HepG2 (cell line): ENCODE results near the gene APOBEC3B. TPM values are rescaled to one million over a fixed set of nuclear protein-coding genes. Genes with fewer than 3 reads are reported as not detected.

Source experiments
- ATAC-seq: fragments of 200-7000 bp; cut with Tn5 transposase; 3 replicates; pipeline ENCODE4 v1.9.1; 2020; ENCODE audit warnings: mild to moderate bottlenecking, moderate library complexity
- BruUV-seq: library from RNA; stranded (reverse); fragments of 400-500 nt; replicated peaks from 2 replicates; lab custom pipeline; 2021; lab: Mats Ljungman, UMichigan
- CTCF ChIA-PET: fragments of 300-600 bp; formaldehyde crosslinking; extraction: SDS; loops from one replicate; lab custom pipeline; 2021; ENCODE audit warnings: low total read pairs, inconsistent platforms, low intra/inter-chr PET ratio; lab: Yijun Ruan, JAX
- POLR2A ChIA-PET: fragments of 350-600 bp; sonication (Branson Sonifier 250); formaldehyde crosslinking; loops from one replicate; lab custom pipeline; 2020; ENCODE audit warnings: antibody characterized with exemption, inconsistent platforms; lab: Yijun Ruan, JAX
- DNase-seq: peaks from one replicate; pipeline ENCODE4 v3.0.0-alpha.2; 2015; ENCODE audit warnings: low spot score
- FAIRE-seq: peaks from 3 replicates; lab custom pipeline; 2011; peaks lifted over from hg19 to GRCh38; lab: Jason Lieb, UNC
- H2AFZ ChIP-seq: one replicate; pipeline ENCODE4 v1.6.1; 2011; ENCODE audit warnings: low read length, inconsistent platforms
- H3K27ac ChIP-seq: fragments of 300-600 bp; 3 replicates; pipeline ENCODE4 v1.8.0; 2011; ENCODE audit warnings: mixed run types, mild to moderate bottlenecking, mixed read lengths, low read length, inconsistent platforms; ENCODE audit not compliant: insufficient read depth; ENCODE audit errors: extremely low read length
- H3K27me3 ChIP-seq, 2 experiments: fragments of 200-600 bp in 1 of 2; 2 replicates in 1 of 2; 3 replicates in 1 of 2; pipeline versions ENCODE4 v1.6.0 to v1.8.0; 2011; ENCODE audit warnings: low read length in 2 of 2, mild to moderate bottlenecking in 2 of 2, moderate library complexity in 2 of 2, inconsistent platforms in 1 of 2; ENCODE audit not compliant: insufficient read depth in 2 of 2, control insufficient read depth in 1 of 2
- H3K36me3 ChIP-seq, 2 experiments: fragments of 200-600 bp in 1 of 2; replicated peaks in 1 of 2; 2 replicates in 1 of 2; 3 replicates in 1 of 2; pipeline versions ENCODE4 v1.5.1 to v1.8.0; 2011; ENCODE audit warnings: low read length in 2 of 2, inconsistent platforms in 1 of 2; ENCODE audit not compliant: insufficient read depth in 2 of 2, control insufficient read depth in 1 of 2
- H3K4me1 ChIP-seq: 2 replicates; pipeline ENCODE4 v1.5.1; 2012; ENCODE audit warnings: low read length, inconsistent platforms; ENCODE audit not compliant: insufficient read depth
- H3K4me2 ChIP-seq: 2 replicates; pipeline ENCODE4 v1.6.0; 2011; ENCODE audit warnings: low read depth, low read length, inconsistent platforms
- H3K4me3 ChIP-seq, 3 experiments: fragments of 200-600 bp in 1 of 3; sonication (generic), shearing (Covaris generic) in 1 of 3; replicated peaks in 1 of 3; 2 replicates each; pipeline ENCODE4 v1.5.1; 2011 to 2016; ENCODE audit warnings: low read length in 3 of 3, inconsistent platforms in 2 of 3, low read depth in 2 of 3, mild to moderate bottlenecking in 2 of 3, control low read depth in 1 of 3, mixed read lengths in 1 of 3; ENCODE audit not compliant: insufficient read depth in 1 of 3
- H3K79me2 ChIP-seq: one replicate; pipeline ENCODE4 v1.6.1; 2011; ENCODE audit warnings: low read length, inconsistent platforms; ENCODE audit not compliant: insufficient read depth
- H3K9ac ChIP-seq: 2 replicates; pipeline ENCODE4 v1.6.0; 2011; ENCODE audit warnings: mild to moderate bottlenecking, low read depth, low read length, inconsistent platforms; ENCODE audit not compliant: insufficient read depth
- H3K9me3 ChIP-seq: 2 replicates; pipeline ENCODE4 v1.5.1; 2012; ENCODE audit warnings: mild to moderate bottlenecking, low read length
- H4K20me1 ChIP-seq: 2 replicates; pipeline ENCODE4 v1.6.0; 2011; ENCODE audit warnings: inconsistent platforms, mild to moderate bottlenecking, low read length, moderate library complexity; ENCODE audit not compliant: insufficient read depth
- BCL6 ChIP-seq: IDR thresholded peaks from 2 replicates; pipeline ENCODE4 v1.6.1; 2016; ENCODE audit warnings: missing genetic modification reagents, missing compliant biosample characterization
- ELF3 ChIP-seq: IDR thresholded peaks from 2 replicates; pipeline ENCODE4 v1.6.1; 2016; ENCODE audit warnings: missing genetic modification reagents, missing compliant biosample characterization
- ERF ChIP-seq: IDR thresholded peaks from 2 replicates; pipeline ENCODE4 v1.6.1; 2018; ENCODE audit warnings: missing biosample characterization, missing genetic modification reagents
- FOXO1 ChIP-seq: sonication (generic); formaldehyde crosslinking; IDR thresholded peaks from 2 replicates; pipeline ENCODE4 v1.4.0; 2020; ENCODE audit warnings: missing genetic modification reagents
- KAT8 ChIP-seq: IDR thresholded peaks from 2 replicates; pipeline ENCODE4 v1.6.1; 2016; ENCODE audit warnings: missing genetic modification reagents, missing compliant biosample characterization
- KDM5B ChIP-seq: sonication (generic); formaldehyde crosslinking; IDR thresholded peaks from 2 replicates; pipeline ENCODE4 v1.4.0; 2020; ENCODE audit warnings: missing genetic modification reagents, mild to moderate bottlenecking, borderline replicate concordance
- SETDB1 ChIP-seq: sonication (generic); formaldehyde crosslinking; IDR thresholded peaks from 2 replicates; pipeline ENCODE4 v1.5.1; 2020; ENCODE audit warnings: missing genetic modification reagents, mild to moderate bottlenecking, borderline replicate concordance
- SOX5 ChIP-seq: IDR thresholded peaks from 2 replicates; pipeline ENCODE4 v1.6.1; 2016; ENCODE audit warnings: borderline replicate concordance
- ZNF160 ChIP-seq: sonication (generic); formaldehyde crosslinking; IDR thresholded peaks from 2 replicates; pipeline ENCODE4 v1.8.0; 2022; ENCODE audit warnings: mild to moderate bottlenecking, inconsistent platforms, missing genetic modification reagents
- ZNF263 ChIP-seq: sonication (generic); formaldehyde crosslinking; IDR thresholded peaks from 2 replicates; pipeline ENCODE4 v1.4.0; 2020; ENCODE audit warnings: missing genetic modification reagents
- ZNF740 ChIP-seq: sonication (generic); formaldehyde crosslinking; IDR thresholded peaks from 2 replicates; pipeline ENCODE4 v1.4.0; 2020; ENCODE audit warnings: missing genetic modification reagents
- ZNF749 ChIP-seq: sonication (generic); formaldehyde crosslinking; IDR thresholded peaks from 2 replicates; pipeline ENCODE4 v1.8.0; 2022; ENCODE audit warnings: mild to moderate bottlenecking, missing genetic modification reagents, moderate library complexity, borderline replicate concordance
- ZNF777 ChIP-seq: sonication (generic); formaldehyde crosslinking; IDR thresholded peaks from 2 replicates; pipeline ENCODE4 v1.4.0; 2020; ENCODE audit warnings: missing genetic modification reagents
- WGBS: methylation state at CpG from one replicate; pipeline ENCODE4 v1.1.6; 2017; ENCODE audit warnings: low lambda C conversion rate; 5-methylcytosine and 5-hydroxymethylcytosine counted together
- in situ Hi-C: cut with HindIII; loops from 2 replicates; pipeline ENCODE4 v1.10.0; 2017; ENCODE audit warnings: low pct_unique_long_range_greater_than_20kb; ENCODE audit not compliant: extremely low pct_ligation_motif_present
- intact Hi-C: fragments of 100-400 bp; cut with micrococcal nuclease; formaldehyde crosslinking; loops from one replicate; pipeline ENCODE4 v1.10.0; 2022; ENCODE audit not compliant: unreplicated experiment
- polyA plus RNA-seq, 8 experiments: library from polyadenylated mRNA; depleted of rRNA in 3 of 8; stranded (reverse) in 7 of 8; unstranded in 1 of 8; fragments of >200 nt; fragmentation: Illumina TruSeq in 4 of 8; extraction: Trizol in 4 of 8; gene quantifications; 2 replicates each; pipeline versions ENCODE4 v1.2.1 to v1.2.3, GENCODE V29; 2011 to 2016; ENCODE audit warnings: low read depth in 4 of 8, missing spikeins in 1 of 8, mixed read lengths in 1 of 8; ENCODE audit not compliant: insufficient read depth in 1 of 8
- total RNA-seq, 5 experiments: library from RNA; depleted of rRNA; stranded (reverse); fragments of >200 nt; fragmentation: Illumina TruSeq; extraction: Trizol; gene quantifications; 2 replicates each; pipeline ENCODE4 v1.2.3, GENCODE V29; 2016; ENCODE audit warnings: low read depth in 1 of 5
- TF ChIP-seq, protein P1 (sequence below): sonication (generic); formaldehyde crosslinking; IDR thresholded peaks from 2 replicates; pipeline ENCODE4 v1.5.0; 2020; ENCODE audit warnings: missing genetic modification reagents
- TF ChIP-seq, protein P2 (sequence below): sonication (generic); formaldehyde crosslinking; IDR thresholded peaks from 2 replicates; pipeline ENCODE4 v1.9.0; 2021; ENCODE audit warnings: missing genetic modification reagents, borderline replicate concordance
- TF ChIP-seq, protein P3 (sequence below): sonication (generic); formaldehyde crosslinking; IDR thresholded peaks from 2 replicates; pipeline ENCODE4 v1.4.0; 2020; ENCODE audit warnings: missing genetic modification reagents, borderline replicate concordance

The APOBEC3B gene
- total and polyA plus RNA-seq, 2 of the 13 experiments (the other 11 are each of a cell fraction or from before 2014, with no cell fraction given): 6.7 to 8.8 TPM

DNA sequence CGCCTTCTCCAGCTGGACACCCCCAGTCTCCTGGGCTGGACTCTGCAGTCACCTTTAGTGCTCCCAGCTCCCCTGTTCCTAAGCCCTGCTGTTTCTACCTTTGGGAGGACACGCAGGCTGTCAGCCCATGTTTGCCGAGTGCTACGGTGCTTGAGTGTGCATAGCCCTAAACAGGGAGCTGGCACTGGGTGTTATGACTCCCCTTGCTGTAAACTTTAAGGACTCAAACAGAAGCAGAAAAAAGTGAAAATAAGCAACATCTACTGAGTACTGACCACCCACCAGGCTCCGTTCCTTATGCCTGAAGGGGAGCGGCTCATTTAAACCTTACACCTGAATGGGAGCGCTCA, 7.3 kb upstream of the APOBEC3B start:
- no peaks in the 10 kb centered on the region for H3K4me1 ChIP-seq
- in situ Hi-C loops: no loop called here

More for the DNA sequence above, 7.3 kb upstream of the APOBEC3B start:
- Histone ChIP-seq H4K20me1 (no peaks in the 10 kb centered on the region; the same call in 1 of the 2 replicates), H3K27ac (no peak overlapping the region), H3K9me3 (no peaks in the 10 kb centered on the region), H2AFZ (no peak overlapping the region), H3K4me2 (no peak overlapping the region), H3K27me3 (0 out of 5 replicates have a peak, but pooled peaks cover 1 to 11% of the 10 kb centered on the region in 2 experiments), H3K79me2 (no peaks in the 10 kb centered on the region), H3K4me3 (no peak overlapping the region), H3K9ac (no peak overlapping the region), H3K36me3 (no peaks in the 10 kb centered on the region)
- ChIA-PET POLR2A (no interaction called here), CTCF (no interaction called here)
- no peak for ATAC-seq
- BruUV-seq: no TSS peak
- TF ChIP-seq ZNF160 (CRISPR knock-in tag) (no peak), FOXO1 (CRISPR knock-in tag) (no peak), ERF (CRISPR knock-in tag) (no peak), KDM5B (CRISPR knock-in tag) (no peak), ZNF263 (CRISPR knock-in tag) (no peak), ZNF749 (CRISPR knock-in tag) (no peak), KAT8 (CRISPR knock-in tag) (no peak), SOX5 (CRISPR knock-in tag) (no peak), BCL6 (CRISPR knock-in tag) (no peak), ZNF740 (CRISPR knock-in tag) (no peak), ZNF777 (CRISPR knock-in tag) (no peak), ELF3 (CRISPR knock-in tag) (no peak), SETDB1 (CRISPR knock-in tag) (no peak)
- TF ChIP-seq, protein P1, sequence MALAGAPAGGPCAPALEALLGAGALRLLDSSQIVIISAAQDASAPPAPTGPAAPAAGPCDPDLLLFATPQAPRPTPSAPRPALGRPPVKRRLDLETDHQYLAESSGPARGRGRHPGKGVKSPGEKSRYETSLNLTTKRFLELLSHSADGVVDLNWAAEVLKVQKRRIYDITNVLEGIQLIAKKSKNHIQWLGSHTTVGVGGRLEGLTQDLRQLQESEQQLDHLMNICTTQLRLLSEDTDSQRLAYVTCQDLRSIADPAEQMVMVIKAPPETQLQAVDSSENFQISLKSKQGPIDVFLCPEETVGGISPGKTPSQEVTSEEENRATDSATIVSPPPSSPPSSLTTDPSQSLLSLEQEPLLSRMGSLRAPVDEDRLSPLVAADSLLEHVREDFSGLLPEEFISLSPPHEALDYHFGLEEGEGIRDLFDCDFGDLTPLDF: no peak
- TF ChIP-seq, protein P2, sequence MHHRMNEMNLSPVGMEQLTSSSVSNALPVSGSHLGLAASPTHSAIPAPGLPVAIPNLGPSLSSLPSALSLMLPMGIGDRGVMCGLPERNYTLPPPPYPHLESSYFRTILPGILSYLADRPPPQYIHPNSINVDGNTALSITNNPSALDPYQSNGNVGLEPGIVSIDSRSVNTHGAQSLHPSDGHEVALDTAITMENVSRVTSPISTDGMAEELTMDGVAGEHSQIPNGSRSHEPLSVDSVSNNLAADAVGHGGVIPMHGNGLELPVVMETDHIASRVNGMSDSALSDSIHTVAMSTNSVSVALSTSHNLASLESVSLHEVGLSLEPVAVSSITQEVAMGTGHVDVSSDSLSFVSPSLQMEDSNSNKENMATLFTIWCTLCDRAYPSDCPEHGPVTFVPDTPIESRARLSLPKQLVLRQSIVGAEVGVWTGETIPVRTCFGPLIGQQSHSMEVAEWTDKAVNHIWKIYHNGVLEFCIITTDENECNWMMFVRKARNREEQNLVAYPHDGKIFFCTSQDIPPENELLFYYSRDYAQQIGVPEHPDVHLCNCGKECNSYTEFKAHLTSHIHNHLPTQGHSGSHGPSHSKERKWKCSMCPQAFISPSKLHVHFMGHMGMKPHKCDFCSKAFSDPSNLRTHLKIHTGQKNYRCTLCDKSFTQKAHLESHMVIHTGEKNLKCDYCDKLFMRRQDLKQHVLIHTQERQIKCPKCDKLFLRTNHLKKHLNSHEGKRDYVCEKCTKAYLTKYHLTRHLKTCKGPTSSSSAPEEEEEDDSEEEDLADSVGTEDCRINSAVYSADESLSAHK (CRISPR knock-in tag): no peak
- TF ChIP-seq, protein P3, sequence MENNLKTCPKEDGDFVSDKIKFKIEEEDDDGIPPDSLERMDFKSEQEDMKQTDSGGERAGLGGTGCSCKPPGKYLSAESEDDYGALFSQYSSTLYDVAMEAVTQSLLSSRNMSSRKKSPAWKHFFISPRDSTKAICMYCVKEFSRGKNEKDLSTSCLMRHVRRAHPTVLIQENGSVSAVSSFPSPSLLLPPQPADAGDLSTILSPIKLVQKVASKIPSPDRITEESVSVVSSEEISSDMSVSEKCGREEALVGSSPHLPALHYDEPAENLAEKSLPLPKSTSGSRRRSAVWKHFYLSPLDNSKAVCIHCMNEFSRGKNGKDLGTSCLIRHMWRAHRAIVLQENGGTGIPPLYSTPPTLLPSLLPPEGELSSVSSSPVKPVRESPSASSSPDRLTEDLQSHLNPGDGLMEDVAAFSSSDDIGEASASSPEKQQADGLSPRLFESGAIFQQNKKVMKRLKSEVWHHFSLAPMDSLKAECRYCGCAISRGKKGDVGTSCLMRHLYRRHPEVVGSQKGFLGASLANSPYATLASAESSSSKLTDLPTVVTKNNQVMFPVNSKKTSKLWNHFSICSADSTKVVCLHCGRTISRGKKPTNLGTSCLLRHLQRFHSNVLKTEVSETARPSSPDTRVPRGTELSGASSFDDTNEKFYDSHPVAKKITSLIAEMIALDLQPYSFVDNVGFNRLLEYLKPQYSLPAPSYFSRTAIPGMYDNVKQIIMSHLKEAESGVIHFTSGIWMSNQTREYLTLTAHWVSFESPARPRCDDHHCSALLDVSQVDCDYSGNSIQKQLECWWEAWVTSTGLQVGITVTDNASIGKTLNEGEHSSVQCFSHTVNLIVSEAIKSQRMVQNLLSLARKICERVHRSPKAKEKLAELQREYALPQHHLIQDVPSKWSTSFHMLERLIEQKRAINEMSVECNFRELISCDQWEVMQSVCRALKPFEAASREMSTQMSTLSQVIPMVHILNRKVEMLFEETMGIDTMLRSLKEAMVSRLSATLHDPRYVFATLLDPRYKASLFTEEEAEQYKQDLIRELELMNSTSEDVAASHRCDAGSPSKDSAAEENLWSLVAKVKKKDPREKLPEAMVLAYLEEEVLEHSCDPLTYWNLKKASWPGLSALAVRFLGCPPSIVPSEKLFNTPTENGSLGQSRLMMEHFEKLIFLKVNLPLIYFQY (CRISPR knock-in tag): no peak
- 57% methylated on average over 7 of the region's 7 CpGs for WGBS
- intact Hi-C loops: loop anchor here (5.0 kb wide), 1 partner anchor 52 kb away; no protein-coding TSS in a partner anchor
- DNase-seq: no peak
- no peak for FAIRE-seq
